CD4-positive, alpha-beta T cell treated with Interleukin-10 for 1 hour (primary cell): ENCODE measurements around the gene NDUFV1.
A peak's percentile ranks its signal among the peaks of the same experiment; 100 is the strongest.
"Not testable (repeated sequence)": the region's sequence is repeated elsewhere in the genome, so short reads cannot be mapped to it uniquely, and the experiment has no call there.

Experiments used
- DNase-seq: peaks from one replicate; pipeline ENCODE4 v3.0.0-alpha.2; 2020

The NDUFV1 gene

DNA sequence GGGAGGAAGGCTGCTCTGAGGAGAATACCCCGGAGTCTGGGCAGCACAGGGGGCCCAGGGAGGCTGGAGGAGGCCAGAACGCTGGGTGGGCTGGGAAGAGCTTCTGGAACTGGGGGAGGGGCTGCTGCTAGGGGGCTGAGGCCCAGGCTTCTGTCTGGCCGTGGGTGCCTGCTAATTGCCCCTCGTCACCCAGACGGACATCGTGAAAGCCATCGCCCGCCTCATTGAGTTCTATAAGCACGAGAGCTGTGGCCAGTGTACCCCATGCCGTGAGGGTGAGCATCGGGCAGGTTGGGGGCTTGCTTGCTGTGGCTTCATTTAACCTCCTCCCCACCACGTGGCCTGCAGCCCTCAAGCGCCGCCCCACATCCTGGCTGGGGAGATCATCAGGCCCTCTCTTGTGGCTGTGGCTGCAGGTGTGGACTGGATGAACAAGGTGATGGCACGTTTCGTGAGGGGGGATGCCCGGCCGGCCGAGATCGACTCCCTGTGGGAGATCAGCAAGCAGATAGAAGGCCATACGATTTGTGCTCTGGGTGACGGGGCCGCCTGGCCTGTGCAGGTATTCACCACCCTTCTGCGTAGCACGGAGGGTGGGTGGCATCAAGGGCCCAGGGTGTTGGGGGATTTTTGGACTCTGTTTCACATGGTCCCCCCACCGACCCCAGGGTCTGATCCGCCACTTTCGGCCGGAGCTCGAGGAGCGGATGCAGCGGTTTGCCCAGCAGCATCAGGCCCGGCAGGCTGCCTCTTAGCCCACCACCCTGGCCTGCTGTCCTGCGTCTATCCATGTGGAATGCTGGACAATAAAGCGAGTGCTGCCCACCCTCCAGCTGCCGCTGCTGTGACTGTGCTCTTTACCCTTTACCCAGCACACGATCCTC lies 5.2 kb downstream of the NDUFV1 start:
- no peak for DNase-seq

DNA sequence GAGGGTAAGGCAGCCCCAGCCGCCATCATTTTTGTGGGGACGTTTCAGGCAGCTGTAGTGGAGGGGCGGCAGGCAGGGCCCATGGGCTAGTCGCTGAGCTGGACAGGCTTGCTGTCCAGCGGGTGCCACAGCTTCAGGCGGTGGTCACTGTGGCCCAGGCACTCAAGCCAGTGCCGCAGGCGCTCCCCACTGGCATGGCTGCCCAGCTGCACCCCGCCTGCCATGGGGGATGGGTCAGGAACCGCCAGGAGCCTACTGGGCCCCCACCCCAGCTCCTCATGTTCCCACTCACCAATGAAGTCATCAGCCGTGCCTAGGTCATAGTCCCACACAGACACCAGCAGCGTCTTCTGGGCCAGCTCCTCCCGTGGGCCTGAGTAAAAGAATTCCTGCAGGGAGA lies 6.0 kb downstream of the NDUFV1 start:
- DNase-seq, result no peak

- no peak for DNase-seq
These were observed 6.7 kb downstream of the NDUFV1 start for GRCh38 chr11:67613313-67613959.

GRCh38 chr11:67613960-67614715 lies 7.4 kb downstream of the NDUFV1 start:
- peak; percentile 89 for DNase-seq

DNA sequence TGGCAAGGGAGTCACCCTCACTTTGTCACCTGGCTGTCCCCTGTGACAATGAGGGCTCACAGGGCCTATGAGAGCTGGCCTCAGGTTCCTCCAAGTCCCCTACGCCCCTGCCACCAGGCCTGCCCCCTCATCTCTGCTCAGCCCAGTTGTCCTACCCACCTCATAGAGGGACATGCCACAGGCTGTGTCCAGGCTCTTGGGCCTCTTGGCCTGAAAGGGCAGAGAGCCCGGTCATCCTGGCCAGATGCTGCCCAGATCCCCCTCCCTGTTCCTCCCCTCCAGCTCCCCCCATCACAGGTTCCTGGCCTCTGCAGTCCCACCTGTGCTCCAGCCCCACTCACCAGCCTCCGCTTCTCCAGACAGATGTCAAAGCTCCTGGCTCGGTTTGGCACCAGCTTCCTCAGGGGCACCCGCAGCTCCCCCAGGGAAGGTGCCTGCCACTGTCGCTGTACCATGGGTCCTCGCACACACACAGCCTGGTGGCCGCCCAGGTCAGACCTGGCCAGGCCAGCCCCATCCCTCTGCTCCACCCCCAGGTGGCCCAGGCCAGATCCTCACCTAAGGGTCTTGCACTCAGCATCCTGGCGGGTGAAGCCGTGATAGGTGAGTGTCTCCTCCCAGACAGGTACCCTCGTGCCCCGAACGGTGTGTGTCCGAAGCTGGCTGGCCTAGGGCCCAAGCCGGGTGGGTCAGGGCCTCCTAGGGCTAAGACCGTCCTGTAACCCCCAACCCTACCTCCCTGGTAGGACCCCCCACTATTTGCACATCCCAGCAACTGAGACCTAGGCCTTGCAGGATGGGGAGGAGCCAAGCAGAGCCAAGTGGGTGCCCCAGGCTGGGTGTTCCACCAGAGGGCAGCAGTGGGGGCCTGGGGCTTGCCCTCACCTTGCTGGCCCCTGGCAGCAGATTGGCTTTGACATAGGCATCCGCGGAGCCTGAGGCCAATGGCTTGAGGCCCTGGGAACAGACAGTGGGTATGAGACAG lies 8.3 kb downstream of the NDUFV1 start:
- peak; percentile 60 for DNase-seq

GRCh38 chr11:67615728-67616430 lies 9.1 kb downstream of the NDUFV1 start:
- DNase-seq, result peak; percentile 39

- no peak for DNase-seq
These were observed 9.9 kb downstream of the NDUFV1 start for GRCh38 chr11:67616431-67617242.

DNA sequence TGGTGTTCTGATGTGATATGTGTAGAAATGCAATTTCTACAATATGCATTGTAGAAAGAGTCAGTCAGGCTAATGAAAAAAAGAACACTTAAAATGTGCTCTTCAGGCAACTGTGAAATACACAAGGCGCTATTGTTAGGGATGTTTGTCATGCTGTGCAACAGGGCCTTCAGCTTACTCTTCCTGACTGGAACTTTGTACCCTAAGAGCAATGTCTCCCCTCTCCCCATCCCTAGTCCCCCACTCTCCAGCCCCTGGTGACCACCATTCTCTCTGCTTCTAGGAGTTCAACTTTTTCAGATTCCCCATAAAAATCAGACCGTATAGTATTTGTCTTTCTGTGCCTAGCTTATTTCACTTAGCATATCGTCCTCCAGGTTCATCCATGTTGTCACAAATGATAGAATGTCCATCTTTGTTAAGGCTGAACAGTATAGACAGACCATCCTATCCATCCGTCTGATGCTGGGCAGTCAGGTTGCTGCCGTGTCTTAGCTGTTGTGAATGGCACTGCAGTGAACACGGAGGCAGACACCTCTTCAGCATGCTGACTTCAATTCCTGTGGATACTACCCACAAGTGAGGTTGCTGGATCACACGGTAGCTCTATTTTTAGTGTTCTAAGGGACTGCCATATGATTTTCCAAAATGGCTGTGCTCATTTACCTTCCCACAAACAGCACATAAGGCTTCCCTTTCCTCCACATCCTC lies 10.7 kb downstream of the NDUFV1 start:
- no peak for DNase-seq

- DNase-seq, result not testable (repeated sequence)
These were observed 12.3 kb downstream of the NDUFV1 start for GRCh38 chr11:67618901-67619659.

GRCh38 chr11:67619683-67620618 lies 13.2 kb downstream of the NDUFV1 start:
- not testable (repeated sequence) for DNase-seq

DNA sequence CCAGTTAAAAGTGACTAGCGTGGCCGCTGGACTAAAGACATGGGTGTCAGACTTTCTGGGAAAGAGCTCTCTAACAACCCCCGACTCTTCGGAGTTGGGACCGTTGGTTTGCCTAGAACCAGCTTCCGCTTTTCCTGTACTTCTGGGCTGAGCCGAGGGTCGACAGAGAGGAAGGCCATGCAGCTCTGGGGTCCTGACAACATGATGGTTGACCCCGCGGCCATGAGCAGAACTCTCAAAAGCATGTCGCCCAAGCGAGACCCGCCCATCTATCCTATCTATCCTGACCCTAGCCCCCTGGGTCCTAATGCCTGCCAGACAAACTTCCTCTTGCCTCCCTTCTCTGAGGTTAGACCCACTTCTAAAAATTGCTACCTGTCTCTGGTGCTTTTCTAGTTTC lies 13.9 kb downstream of the NDUFV1 start:
- not testable (repeated sequence) for DNase-seq

GRCh38 chr11:67621928-67622327 lies 15.2 kb downstream of the NDUFV1 start:
- not testable (repeated sequence) for DNase-seq

DNA sequence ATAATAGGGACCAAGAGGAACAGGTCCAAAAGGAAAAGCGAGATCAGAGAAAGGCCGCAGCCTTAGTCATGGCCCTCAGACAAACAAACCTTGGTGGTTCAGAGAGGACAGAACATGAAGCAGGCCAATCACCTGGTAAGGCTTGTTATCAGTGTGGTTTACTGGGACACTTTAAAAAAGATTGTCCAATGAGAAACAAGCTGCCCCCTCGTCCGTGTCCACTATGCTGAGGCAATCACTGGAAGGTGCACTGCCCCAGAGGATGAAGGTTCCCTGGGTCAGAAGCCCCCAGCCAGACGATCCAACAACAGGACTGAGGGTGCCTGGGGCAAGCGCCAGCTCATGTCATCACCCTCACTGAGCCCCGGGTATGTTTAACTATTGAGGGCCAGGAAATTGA lies 16.2 kb downstream of the NDUFV1 start:
- DNase-seq, result not testable (repeated sequence)

- not testable (repeated sequence) for DNase-seq
These were observed 17.1 kb downstream of the NDUFV1 start for GRCh38 chr11:67623795-67624194.

DNA sequence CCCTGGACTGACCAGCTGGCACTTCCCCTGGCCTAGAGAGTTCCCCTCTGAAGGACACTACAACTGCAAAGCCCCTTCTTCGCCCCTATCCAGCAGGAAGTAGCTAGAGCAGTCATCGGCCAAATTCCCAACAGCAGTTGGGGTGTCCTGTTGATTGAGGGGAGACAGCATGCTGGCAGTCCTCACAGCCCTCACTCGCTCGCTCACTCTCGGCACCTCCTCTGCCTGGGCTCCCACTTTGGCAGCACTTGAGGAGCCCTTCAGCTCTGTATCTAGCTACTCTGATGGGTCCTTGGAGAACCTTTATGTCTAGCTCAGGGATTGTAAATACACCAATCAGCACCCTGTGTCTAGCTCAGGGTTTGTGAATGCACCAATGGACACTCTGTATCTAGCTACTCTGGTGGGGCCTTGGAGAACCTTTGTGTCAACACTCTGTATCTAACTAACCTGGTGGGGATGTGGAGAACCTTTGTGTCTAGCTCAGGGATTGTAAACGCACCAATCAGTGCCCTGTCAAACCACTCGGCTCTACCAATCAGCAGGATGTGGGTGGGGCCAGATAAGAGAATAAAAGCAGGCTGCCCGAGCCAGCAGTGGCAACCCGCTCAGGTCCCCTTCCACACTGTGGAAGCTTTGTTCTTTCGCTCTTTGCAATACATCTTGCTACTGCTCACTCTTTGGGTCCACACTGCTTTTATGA lies 19.5 kb downstream of the NDUFV1 start:
- not testable (repeated sequence) for DNase-seq

GRCh38 chr11:67626970-67627369 lies 20.2 kb downstream of the NDUFV1 start:
- DNase-seq, result no peak

DNA sequence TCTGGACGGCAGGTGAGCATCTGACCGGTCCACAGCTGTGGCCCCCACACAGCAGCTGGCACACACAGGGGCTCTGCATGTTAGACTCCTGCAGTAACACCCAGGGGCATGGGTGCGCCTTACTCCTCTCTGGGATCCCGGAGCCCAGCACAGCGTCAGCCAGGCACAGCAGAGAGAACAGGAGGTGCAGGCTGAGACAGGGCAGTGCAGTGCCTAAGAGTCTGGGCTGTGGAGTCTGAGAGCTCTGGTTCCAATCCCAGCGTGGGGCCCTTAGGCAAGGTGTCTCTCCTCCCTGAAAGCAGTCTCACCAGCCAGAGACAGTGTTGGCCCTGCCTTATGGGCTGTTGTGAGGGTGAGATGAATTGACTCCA lies 20.7 kb downstream of the NDUFV1 start:
- no peak for DNase-seq
